H1 (cell line): ENCODE results near the gene POLR1G. TPM values are rescaled to one million over a fixed set of nuclear protein-coding genes. Genes with fewer than 3 reads are reported as not detected.

Source experiments
- CTCF ChIP-seq, 3 experiments: IDR thresholded peaks; 1 replicate in 2 of 3; 2 replicates in 1 of 3; pipeline versions ENCODE4 v1.5.1 to v1.6.1; 2011; ENCODE audit warnings: low read length in 3 of 3, mild to moderate bottlenecking in 3 of 3, inconsistent platforms in 2 of 3, low read depth in 1 of 3, moderate library complexity in 1 of 3; ENCODE audit not compliant: insufficient read depth in 1 of 3; ENCODE audit errors: control extremely low read depth in 1 of 3
- HDAC2 ChIP-seq, 2 experiments: fragments of 300-600 bp in 1 of 2; sonication (generic) in 1 of 2; IDR thresholded peaks; 2 replicates each; pipeline ENCODE4 v1.6.1; 2011 to 2012; ENCODE audit warnings: low read depth in 2 of 2, low read length in 2 of 2, mild to moderate bottlenecking in 2 of 2, moderate library complexity in 2 of 2, borderline replicate concordance in 1 of 2, inconsistent platforms in 1 of 2
- KDM5A ChIP-seq: fragments of 200-600 bp; IDR thresholded peaks from 2 replicates; pipeline ENCODE4 v1.7.1; 2012; ENCODE audit warnings: mild to moderate bottlenecking, low read length, inconsistent platforms, mixed read lengths
- MAFK ChIP-seq: IDR thresholded peaks from 2 replicates; pipeline ENCODE4 v1.6.1; 2012; ENCODE audit warnings: low read depth, mild to moderate bottlenecking, improper control_type of control experiment, low read length
- RFX5 ChIP-seq: IDR thresholded peaks from 2 replicates; pipeline ENCODE4 v1.6.1; 2011; ENCODE audit warnings: low read depth, low read length, improper control_type of control experiment, borderline replicate concordance
- SIRT6 ChIP-seq: IDR thresholded peaks from one replicate; pipeline ENCODE4 v1.7.1; 2012; ENCODE audit warnings: low read length, inconsistent platforms
- YY1 ChIP-seq: IDR thresholded peaks from 2 replicates; pipeline ENCODE4 v1.6.1; 2011; ENCODE audit warnings: low read depth, mild to moderate bottlenecking, low read length
- polyA plus RNA-seq, 7 experiments: library from polyadenylated mRNA; depleted of rRNA in 3 of 7; stranded (reverse) in 5 of 7; unstranded in 2 of 7; fragments of >200 nt in 5 of 7; fragments of 200-250 nt in 2 of 7; gene quantifications; 1 replicate in 5 of 7; 2 replicates in 1 of 7; 4 replicates in 1 of 7; pipeline versions ENCODE4 v1.2.1 to v1.2.3, GENCODE V29; 2011 to 2013; ENCODE audit warnings: missing spikeins in 2 of 7, mixed read lengths in 2 of 7
- total RNA-seq: library from RNA; stranded (reverse); fragmentation: NEBNext Ultra II Directional; extraction: Animal tissue kit (Norgen Biotek cat#: 25700); gene quantifications from 2 replicates; pipeline ENCODE4 v1.2.1, GENCODE V29; 2021

Gene POLR1G
- total and polyA plus RNA-seq, 2 of the 8 experiments (the other 6 are each of a cell fraction or from before 2014, with no cell fraction given): 16.8 to 34.8 TPM

GRCh38 chr19:45448887-45449299 lies 42.4 kb downstream of the POLR1G start (continued):
- TF ChIP-seq CTCF (IDR thresholded peaks at IDR 0.05; ENCODE audit: control extremely low read depth in 1 of 3, insufficient read depth in 1 of 3, low read depth in 1 of 3, low read length in 3 of 3) (no peak), YY1 (no peak), SIRT6 (no peak), HDAC2 (IDR thresholded peaks at IDR 0.05; ENCODE audit: borderline replicate concordance in 1 of 2, low read depth in 2 of 2, low read length in 2 of 2) (no peak), KDM5A (no peak), RFX5 (no peak), MAFK (no peak)
